ENCODE data around the gene APOBEC2. TPM values are rescaled to one million over a fixed set of nuclear protein-coding genes. Genes with fewer than 3 reads are reported as not detected.

The APOBEC2 gene
- total RNA-seq, 2 experiments from 2014 or later = not detected

GRCh38 chr6:41073203-41073967 lies 20.4 kb downstream of the APOBEC2 start:
- intact Hi-C loops (cut with micrococcal nuclease; ENCODE audit: unreplicated experiment) = loop anchor here (2.0 to 5.0 kb wide), 5 partner anchors 109 to 659 kb away; partner anchors contain the start of genes FOXP4 and TREML2
- DNase-seq (ENCODE audit: low spot score) = peak; percentile 82
- peaks cover 64% of the 10 kb centered on the region for H3K36me3 ChIP-seq (ENCODE audit: insufficient read depth, low read length)
- ChIA-PET POLR2A (interaction anchor here (2.0 to 2.6 kb wide), 2 partner anchors 19 to 127 kb away, joined by 7 to 13 read pairs; partner anchors contain the start of genes APOBEC2 and TREML2), CTCF (ENCODE audit: unreplicated experiment) (no interaction called here)
- H3K79me2 ChIP-seq (ENCODE audit: insufficient read depth, low read depth, low read length) = peaks cover 69% of the 10 kb centered on the region
- no peaks in the 10 kb centered on the region for H3K9me3 ChIP-seq (ENCODE audit: low read length)
- H2AFZ ChIP-seq (ENCODE audit: low read length) = peak overlapping the region; percentile 11; the same call in 1 of the 2 replicates
- H3K9me2 ChIP-seq (ENCODE audit: insufficient read depth, low read length) = no peaks in the 10 kb centered on the region
- peaks cover 24% of the 10 kb centered on the region; the same call in 1 of the 2 replicates for H4K20me1 ChIP-seq (ENCODE audit: insufficient read depth, low read length)
- H3K4me2 ChIP-seq (ENCODE audit: low read length) = peak overlapping the region; percentile 97
- H3K4me3 ChIP-seq (ENCODE audit: low read depth, low read length, poor library complexity, severe bottlenecking) = peak overlapping the region; percentile 97
- peak overlapping the region; percentile 92 for H3K27ac ChIP-seq (ENCODE audit: low read depth, low read length, poor library complexity, severe bottlenecking)
- H3K4me1 ChIP-seq (ENCODE audit: insufficient read depth, low read length, poor library complexity, severe bottlenecking) = peaks cover 50% of the 10 kb centered on the region
- TF ChIP-seq, protein P1, sequence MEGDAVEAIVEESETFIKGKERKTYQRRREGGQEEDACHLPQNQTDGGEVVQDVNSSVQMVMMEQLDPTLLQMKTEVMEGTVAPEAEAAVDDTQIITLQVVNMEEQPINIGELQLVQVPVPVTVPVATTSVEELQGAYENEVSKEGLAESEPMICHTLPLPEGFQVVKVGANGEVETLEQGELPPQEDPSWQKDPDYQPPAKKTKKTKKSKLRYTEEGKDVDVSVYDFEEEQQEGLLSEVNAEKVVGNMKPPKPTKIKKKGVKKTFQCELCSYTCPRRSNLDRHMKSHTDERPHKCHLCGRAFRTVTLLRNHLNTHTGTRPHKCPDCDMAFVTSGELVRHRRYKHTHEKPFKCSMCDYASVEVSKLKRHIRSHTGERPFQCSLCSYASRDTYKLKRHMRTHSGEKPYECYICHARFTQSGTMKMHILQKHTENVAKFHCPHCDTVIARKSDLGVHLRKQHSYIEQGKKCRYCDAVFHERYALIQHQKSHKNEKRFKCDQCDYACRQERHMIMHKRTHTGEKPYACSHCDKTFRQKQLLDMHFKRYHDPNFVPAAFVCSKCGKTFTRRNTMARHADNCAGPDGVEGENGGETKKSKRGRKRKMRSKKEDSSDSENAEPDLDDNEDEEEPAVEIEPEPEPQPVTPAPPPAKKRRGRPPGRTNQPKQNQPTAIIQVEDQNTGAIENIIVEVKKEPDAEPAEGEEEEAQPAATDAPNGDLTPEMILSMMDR (conservative IDR thresholded peaks at IDR 0.05; ENCODE audit: low read length) = peak; percentile 55
- TF ChIP-seq EZH2phosphoT487 (IDR thresholded peaks at IDR 0.05; ENCODE audit: borderline replicate concordance, low read depth, low read length) = no peak
- BruUV-seq (replicated peaks) = no TSS peak

DNA sequence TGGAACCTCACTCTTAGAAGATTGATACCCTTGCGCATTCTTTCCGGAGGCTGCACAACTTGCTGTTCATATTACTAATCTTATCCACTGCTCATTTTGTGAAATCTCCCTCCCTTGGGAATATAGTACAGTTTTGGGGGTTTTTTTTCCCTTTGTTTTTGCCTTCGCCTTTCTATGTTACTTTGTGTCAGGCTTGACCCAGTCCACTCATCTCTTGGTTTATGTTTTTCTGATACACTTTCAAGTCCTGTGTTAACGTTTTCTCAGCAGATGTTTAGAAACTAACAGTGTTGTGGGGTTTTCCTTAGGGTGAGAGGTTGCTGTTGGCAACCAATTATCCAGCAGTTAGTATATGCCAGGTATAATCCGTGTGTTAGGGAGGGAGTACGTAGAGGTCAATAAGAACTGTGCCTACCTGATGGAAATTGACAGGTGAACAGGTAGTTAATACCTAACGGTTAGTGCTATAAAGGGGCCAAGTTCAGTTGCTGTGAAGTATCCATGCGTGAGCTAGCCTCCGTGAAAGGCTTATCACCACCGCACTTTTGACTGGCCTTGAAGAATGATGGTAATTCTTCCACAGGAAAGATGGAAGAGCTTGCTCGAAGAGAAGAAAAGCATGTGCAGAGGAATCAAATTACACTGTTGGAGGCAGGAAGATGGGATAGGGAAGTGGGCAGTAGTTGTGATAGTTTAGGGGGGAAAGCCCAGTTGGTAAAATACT lies 21.1 kb downstream of the APOBEC2 start:
- no peak overlapping the region for H2AFZ ChIP-seq (ENCODE audit: low read length)

More for the DNA sequence above, 21.1 kb downstream of the APOBEC2 start:
- H3K4me2 ChIP-seq (ENCODE audit: low read length) = peak overlapping the region; percentile 97
- ChIA-PET CTCF (ENCODE audit: unreplicated experiment) (no interaction called here), POLR2A (interaction anchor here (1.0 to 1.3 kb wide), 2 partner anchors 13 to 123 kb away, joined by 3 read pairs; no protein-coding TSS in a partner anchor)
- TF ChIP-seq, protein P1 (conservative IDR thresholded peaks at IDR 0.05; ENCODE audit: low read length) = no peak
- no peak for TF ChIP-seq EZH2phosphoT487 (IDR thresholded peaks at IDR 0.05; ENCODE audit: borderline replicate concordance, low read depth, low read length)
- no peaks in the 10 kb centered on the region for H3K9me2 ChIP-seq (ENCODE audit: insufficient read depth, low read length)
- peak overlapping the region; percentile 97 for H3K4me3 ChIP-seq (ENCODE audit: low read depth, low read length, poor library complexity, severe bottlenecking)
- intact Hi-C loops (cut with micrococcal nuclease; ENCODE audit: unreplicated experiment) = loop anchor here (2.0 to 5.0 kb wide), 5 partner anchors 109 to 658 kb away; partner anchors contain the start of genes FOXP4 and TREML2
- peak overlapping the region; percentile 92 for H3K27ac ChIP-seq (ENCODE audit: low read depth, low read length, poor library complexity, severe bottlenecking)
- H3K79me2 ChIP-seq (ENCODE audit: insufficient read depth, low read depth, low read length) = peaks cover 76% of the 10 kb centered on the region
- H4K20me1 ChIP-seq (ENCODE audit: insufficient read depth, low read length) = peaks cover 24% of the 10 kb centered on the region; the same call in 1 of the 2 replicates
- H3K9me3 ChIP-seq (ENCODE audit: low read length) = no peaks in the 10 kb centered on the region
- BruUV-seq (replicated peaks) = TSS peak; percentile 72
- peaks cover 64% of the 10 kb centered on the region for H3K36me3 ChIP-seq (ENCODE audit: insufficient read depth, low read length)
- H3K4me1 ChIP-seq (ENCODE audit: insufficient read depth, low read length, poor library complexity, severe bottlenecking) = peaks cover 57% of the 10 kb centered on the region
- DNase-seq (ENCODE audit: low spot score) = no peak
